Liver (tissue), 9 donors: ENCODE data around the gene ERP44. TPM values are rescaled to one million over a fixed set of nuclear protein-coding genes. Genes with fewer than 3 reads are reported as not detected.

ENCODE experiments used
- DNase-seq: peaks from one replicate; pipeline ENCODE4 v3.0.0-alpha.2; 2017; ENCODE audit warnings: low spot score
- H3K27ac ChIP-seq, 2 donors: one replicate each; pipeline ENCODE4 v1.7.0; 2013; ENCODE audit warnings: inconsistent platforms in 2 of 2, low read length in 2 of 2, control low read depth in 1 of 2, low read depth in 1 of 2, mild to moderate bottlenecking in 1 of 2
- H3K27me3 ChIP-seq, 4 donors: one replicate each; pipeline versions ENCODE4 v1.6.1 to v1.7.0; 2013; ENCODE audit warnings: low read length in 3 of 4, inconsistent platforms in 1 of 4, mild to moderate bottlenecking in 1 of 4, moderate library complexity in 1 of 4; ENCODE audit not compliant: control insufficient read depth in 4 of 4, insufficient read depth in 4 of 4
- H3K36me3 ChIP-seq, 4 donors: one replicate each; pipeline versions ENCODE4 v1.6.1 to v1.7.0; 2013; ENCODE audit warnings: low read length in 3 of 4, mild to moderate bottlenecking in 3 of 4, low read depth in 1 of 4, moderate library complexity in 1 of 4; ENCODE audit not compliant: control insufficient read depth in 4 of 4, insufficient read depth in 3 of 4
- H3K4me1 ChIP-seq, 4 donors: one replicate each; pipeline versions ENCODE4 v1.6.1 to v1.7.0; 2013; ENCODE audit warnings: low read length in 3 of 4, mild to moderate bottlenecking in 3 of 4, moderate library complexity in 1 of 4; ENCODE audit not compliant: control insufficient read depth in 4 of 4, insufficient read depth in 4 of 4
- H3K4me3 ChIP-seq, 3 donors: one replicate each; pipeline versions ENCODE4 v1.6.1 to v1.7.0; 2013; ENCODE audit warnings: low read length in 3 of 3, control low read depth in 1 of 3, low read depth in 1 of 3, mild to moderate bottlenecking in 1 of 3
- H3K9ac ChIP-seq, 2 donors: one replicate each; pipeline ENCODE4 v1.7.0; 2013; ENCODE audit warnings: low read length in 2 of 2, mild to moderate bottlenecking in 2 of 2, moderate library complexity in 2 of 2, control low read depth in 1 of 2, low read depth in 1 of 2
- H3K9me3 ChIP-seq, 4 donors: one replicate each; pipeline versions ENCODE4 v1.6.1 to v1.7.0; 2013; ENCODE audit warnings: low read length in 3 of 4; ENCODE audit not compliant: control insufficient read depth in 4 of 4
- ATF3 ChIP-seq: IDR thresholded peaks from 2 replicates; pipeline ENCODE4 v1.6.1; 2016; ENCODE audit warnings: antibody characterized with exemption
- CTCF ChIP-seq: fragments of 150-350 bp; IDR thresholded peaks from 2 replicates; pipeline ENCODE4 v1.5.1; 2017; ENCODE audit warnings: improper control_type of control experiment, low read depth, low read length; ENCODE audit not compliant: missing input control
- EGR1 ChIP-seq, 2 donors: IDR thresholded peaks; 2 replicates each; pipeline ENCODE4 v1.6.1; 2016 to 2018; ENCODE audit warnings: antibody characterized with exemption in 2 of 2, low read depth in 2 of 2
- FOXA1 ChIP-seq: IDR thresholded peaks from 2 replicates; pipeline ENCODE4 v1.6.1; 2016; ENCODE audit warnings: antibody characterized with exemption
- FOXA2 ChIP-seq: IDR thresholded peaks from 2 replicates; pipeline ENCODE4 v1.6.1; 2016; ENCODE audit warnings: antibody characterized with exemption
- HNF4G ChIP-seq: IDR thresholded peaks from 2 replicates; pipeline ENCODE4 v1.6.1; 2016; ENCODE audit warnings: antibody characterized with exemption
- JUND ChIP-seq, 2 donors: IDR thresholded peaks; 2 replicates each; pipeline ENCODE4 v1.6.1; 2016; ENCODE audit warnings: antibody characterized with exemption in 2 of 2
- MAX ChIP-seq: IDR thresholded peaks from 2 replicates; pipeline ENCODE4 v1.6.1; 2016; ENCODE audit warnings: antibody characterized with exemption
- NR2F2 ChIP-seq: IDR thresholded peaks from 2 replicates; pipeline ENCODE4 v1.6.1; 2016; ENCODE audit warnings: antibody characterized with exemption
- RAD21 ChIP-seq, 2 donors: IDR thresholded peaks; 2 replicates each; pipeline ENCODE4 v1.6.1; 2016; ENCODE audit warnings: antibody characterized with exemption in 2 of 2, mild to moderate bottlenecking in 2 of 2
- REST ChIP-seq: IDR thresholded peaks from 2 replicates; pipeline ENCODE4 v1.6.1; 2016; ENCODE audit warnings: antibody characterized with exemption, mild to moderate bottlenecking
- RXRA ChIP-seq, 2 donors: IDR thresholded peaks; 2 replicates each; pipeline ENCODE4 v1.6.1; 2017 to 2018; ENCODE audit warnings: antibody characterized with exemption in 2 of 2, mild to moderate bottlenecking in 1 of 2
- SP1 ChIP-seq: IDR thresholded peaks from 2 replicates; pipeline ENCODE4 v1.6.1; 2018; ENCODE audit warnings: antibody characterized with exemption, mild to moderate bottlenecking
- TAF1 ChIP-seq: conservative IDR thresholded peaks from 2 replicates; pipeline ENCODE4 v1.6.1; 2016; ENCODE audit warnings: antibody characterized with exemption, mild to moderate bottlenecking
- YY1 ChIP-seq: IDR thresholded peaks from 2 replicates; pipeline ENCODE4 v1.6.1; 2016; ENCODE audit warnings: antibody characterized with exemption, mild to moderate bottlenecking
- ZBTB33 ChIP-seq: IDR thresholded peaks from 2 replicates; pipeline ENCODE4 v1.6.1; 2016; ENCODE audit warnings: antibody characterized with exemption
- WGBS: extraction: QIAGEN DNeasy Blood & Tissue Kit; methylation state at CpG from one replicate; pipeline ENCODE4 v1.1.7; 2013; 5-methylcytosine and 5-hydroxymethylcytosine counted together
- polyA plus RNA-seq, 2 donors: library from polyadenylated mRNA; stranded (reverse) in 1 of 2; unstranded in 1 of 2; fragments of 200-250 nt in 1 of 2; fragments of >200 nt in 1 of 2; fragmentation: Nextera tagmentation in 1 of 2; extraction: Ambion mirVana in 1 of 2; gene quantifications; one replicate each; pipeline versions ENCODE4 v1.2.1 to v1.2.3, GENCODE V29; 2013 to 2015
- total RNA-seq, 2 donors: library from RNA; depleted of rRNA; stranded (reverse); fragments of >200 nt; gene quantifications; one replicate each; pipeline ENCODE4 v1.2.3, GENCODE V29; 2014
- donor health status: healthy.
- donor health status: healthy.
- donor health status: healthy.
- donor health status: healthy.
- donor health status: healthy.

The ERP44 gene
- total and polyA plus RNA-seq, 4 donors: 13.0 to 26.8 (median 19.3) TPM

- Histone ChIP-seq H3K9ac (no peak overlapping the region), H3K9me3 (no peaks in the 10 kb centered on the region), H3K36me3 (peaks cover 2 to 25% (median 15%) of the 10 kb centered on the region in 4 donors), H3K4me1 (no peaks in the 10 kb centered on the region), H3K4me3 (no peak overlapping the region), H3K27me3 (no peaks in the 10 kb centered on the region), H3K27ac (no peak overlapping the region)
- TF ChIP-seq REST: no peak
- TF ChIP-seq FOXA1: no peak
- WGBS: 85% methylated on average over 6 of the region's 6 CpGs
- no peak for DNase-seq
These were observed 46.4 kb downstream of the ERP44 start for GRCh38 chr9:100052375-100052774.

GRCh38 chr9:100049551-100049950 lies 49.2 kb downstream of the ERP44 start:
- no peak for DNase-seq
- WGBS: 82% methylated on average over 1 of the region's 1 CpG
- Histone ChIP-seq H3K4me3 (no peak overlapping the region), H3K27me3 (no peaks in the 10 kb centered on the region), H3K9me3 (no peaks in the 10 kb centered on the region), H3K4me1 (no peaks in the 10 kb centered on the region), H3K36me3 (peaks cover 2 to 19% (median 9%) of the 10 kb centered on the region in 4 donors), H3K27ac (no peak overlapping the region), H3K9ac (no peak overlapping the region)
- TF ChIP-seq ATF3 (no peak), NR2F2 (no peak), SP1 (no peak), REST (no peak), FOXA1 (no peak), TAF1 (no peak), RXRA (IDR thresholded peaks at IDR 0.05) (no peak), FOXA2 (no peak), MAX (no peak), RAD21 (IDR thresholded peaks at IDR 0.05) (no peak), JUND (IDR thresholded peaks at IDR 0.05) (no peak), YY1 (no peak), CTCF (no peak), EGR1 (IDR thresholded peaks at IDR 0.05; ENCODE audit: low read depth in 2 of 2) (no peak), ZBTB33 (no peak), HNF4G (no peak)
